H9 (cell line): ENCODE data around the gene SP110. TPM values are rescaled to one million over a fixed set of nuclear protein-coding genes. Genes with fewer than 3 reads are reported as not detected.

Source experiments
- DNase-seq: peaks from one replicate; pipeline ENCODE4 v3.0.0-alpha.2; 2017
- H2AFZ ChIP-seq: one replicate; pipeline ENCODE4 v1.6.1; 2013; ENCODE audit warnings: mild to moderate bottlenecking, low read length, control low read depth, moderate library complexity
- H2AK5ac ChIP-seq: 2 replicates; pipeline ENCODE4 v1.6.1; 2013; ENCODE audit warnings: low read length, control low read depth, mixed read lengths; ENCODE audit not compliant: insufficient read length
- H2BK120ac ChIP-seq: one replicate; pipeline ENCODE4 v1.6.1; 2013; ENCODE audit warnings: low read depth, mild to moderate bottlenecking, low read length, control low read depth, inconsistent platforms; ENCODE audit not compliant: poor library complexity, severe bottlenecking
- H2BK12ac ChIP-seq: 2 replicates; pipeline ENCODE4 v1.6.1; 2013; ENCODE audit warnings: low read length, control low read depth, mixed read lengths, low read depth; ENCODE audit not compliant: insufficient read length
- H2BK15ac ChIP-seq: 2 replicates; pipeline ENCODE4 v1.6.1; 2013; ENCODE audit warnings: low read depth, low read length, control low read depth
- H2BK20ac ChIP-seq: one replicate; pipeline ENCODE4 v1.6.1; 2013; ENCODE audit warnings: low read depth, mild to moderate bottlenecking, low read length, control low read depth, inconsistent platforms; ENCODE audit not compliant: poor library complexity, severe bottlenecking
- H2BK5ac ChIP-seq: 2 replicates; pipeline ENCODE4 v1.6.1; 2013; ENCODE audit warnings: low read length, control low read depth, mixed read lengths; ENCODE audit not compliant: insufficient read length
- H3K14ac ChIP-seq: 2 replicates; pipeline ENCODE4 v1.6.1; 2013; ENCODE audit warnings: low read length, control low read depth; ENCODE audit not compliant: insufficient read depth
- H3K18ac ChIP-seq: 2 replicates; pipeline ENCODE4 v1.6.1; 2013; ENCODE audit warnings: low read depth, mild to moderate bottlenecking, mixed read lengths, low read length, control low read depth; ENCODE audit not compliant: insufficient read length
- H3K23ac ChIP-seq: 2 replicates; pipeline ENCODE4 v1.6.1; 2013; ENCODE audit warnings: low read length, control low read depth, mixed read lengths, low read depth; ENCODE audit not compliant: insufficient read length
- H3K23me2 ChIP-seq: 2 replicates; pipeline ENCODE4 v1.6.1; 2013; ENCODE audit warnings: low read depth, mild to moderate bottlenecking, mixed read lengths, low read length, control low read depth; ENCODE audit not compliant: insufficient read length, poor library complexity, severe bottlenecking
- H3K27ac ChIP-seq: 2 replicates; pipeline ENCODE4 v1.5.1; 2013; ENCODE audit warnings: low read length, control low read depth, mixed read lengths, low read depth; ENCODE audit not compliant: insufficient read length
- H3K27me3 ChIP-seq: 2 replicates; pipeline ENCODE4 v1.6.1; 2013; ENCODE audit warnings: low read length, control low read depth, inconsistent platforms; ENCODE audit not compliant: insufficient read depth
- H3K4ac ChIP-seq: 2 replicates; pipeline ENCODE4 v1.6.1; 2013; ENCODE audit warnings: low read depth, mild to moderate bottlenecking, control low read depth, inconsistent platforms, low read length, moderate library complexity
- H3K4me1 ChIP-seq: 2 replicates; pipeline ENCODE4 v1.6.1; 2013; ENCODE audit warnings: low read length, control low read depth, inconsistent platforms; ENCODE audit not compliant: insufficient read depth
- H3K4me2 ChIP-seq: 2 replicates; pipeline ENCODE4 v1.6.1; 2013; ENCODE audit warnings: low read length, control low read depth, mixed read lengths; ENCODE audit not compliant: insufficient read length, insufficient read depth
- H3K56ac ChIP-seq: 2 replicates; pipeline ENCODE4 v1.6.1; 2013; ENCODE audit warnings: low read depth, mild to moderate bottlenecking, mixed read lengths, low read length, control low read depth; ENCODE audit not compliant: insufficient read length
- H3K79me1 ChIP-seq: 2 replicates; pipeline ENCODE4 v1.6.1; 2013; ENCODE audit warnings: low read depth, mild to moderate bottlenecking, moderate library complexity, low read length, control low read depth, inconsistent platforms; ENCODE audit not compliant: insufficient read depth, poor library complexity, severe bottlenecking
- H3K79me2 ChIP-seq: 2 replicates; pipeline ENCODE4 v1.6.1; 2013; ENCODE audit warnings: low read length, control low read depth, inconsistent platforms; ENCODE audit not compliant: insufficient read depth
- H3K9ac ChIP-seq: 2 replicates; pipeline ENCODE4 v1.6.1; 2013; ENCODE audit warnings: low read length, control low read depth, mixed read lengths; ENCODE audit not compliant: insufficient read length; ENCODE audit errors: extremely low read depth
- H3K9me3 ChIP-seq: one replicate; pipeline ENCODE4 v1.6.1; 2013; ENCODE audit warnings: low read depth, low read length, inconsistent platforms; ENCODE audit not compliant: control insufficient read depth
- H3T11ph ChIP-seq: one replicate; pipeline ENCODE4 v1.6.1; 2013; ENCODE audit warnings: mild to moderate bottlenecking, low read length, control low read depth, inconsistent platforms
- H4K20me1 ChIP-seq: one replicate; pipeline ENCODE4 v1.6.1; 2013; ENCODE audit not compliant: control insufficient read depth, insufficient read length, insufficient read depth
- H4K5ac ChIP-seq: 2 replicates; pipeline ENCODE4 v1.6.1; 2013; ENCODE audit warnings: low read depth, mild to moderate bottlenecking, mixed read lengths, low read length, control low read depth; ENCODE audit not compliant: insufficient read length
- H4K8ac ChIP-seq: replicated peaks from 2 replicates; pipeline ENCODE4 v1.6.1; 2013; ENCODE audit warnings: low read length, control low read depth, mixed read lengths, low read depth; ENCODE audit not compliant: insufficient read length
- H4K91ac ChIP-seq: 2 replicates; pipeline ENCODE4 v1.6.1; 2013; ENCODE audit warnings: low read depth, mild to moderate bottlenecking, moderate library complexity, mixed read lengths, low read length, control low read depth; ENCODE audit not compliant: insufficient read length
- H3K27ac Mint-ChIP-seq, 3 experiments: 2 replicates in 2 of 3; 3 replicates in 1 of 3; pipeline ENCODE4 v1.8.0; 2020 to 2021; ENCODE audit warnings: mixed read lengths in 3 of 3, mild to moderate bottlenecking in 1 of 3, moderate library complexity in 1 of 3
- H3K27me3 Mint-ChIP-seq: 2 replicates; pipeline ENCODE4 v1.8.0; 2021; ENCODE audit warnings: low read depth, mild to moderate bottlenecking, moderate library complexity, mixed read lengths
- H3K36me3 Mint-ChIP-seq, 3 experiments: 2 replicates in 2 of 3; 3 replicates in 1 of 3; pipeline ENCODE4 v1.8.0; 2020 to 2021; ENCODE audit warnings: low read depth in 3 of 3, mixed read lengths in 3 of 3; ENCODE audit not compliant: insufficient read depth in 1 of 3
- H3K4me1 Mint-ChIP-seq, 2 experiments: 2 replicates each; pipeline ENCODE4 v1.8.0; 2020; ENCODE audit warnings: mixed read lengths in 2 of 2
- H3K4me3 Mint-ChIP-seq, 2 experiments: 2 replicates in 1 of 2; 3 replicates in 1 of 2; pipeline ENCODE4 v1.8.0; 2020 to 2021; ENCODE audit warnings: mild to moderate bottlenecking in 2 of 2, mixed read lengths in 2 of 2, moderate library complexity in 1 of 2
- H3K9me3 Mint-ChIP-seq, 2 experiments: 2 replicates in 1 of 2; 3 replicates in 1 of 2; pipeline ENCODE4 v1.8.0; 2020; ENCODE audit warnings: mild to moderate bottlenecking in 2 of 2, mixed read lengths in 2 of 2, moderate library complexity in 1 of 2
- WGBS: extraction: QIAGEN DNeasy Blood & Tissue Kit; methylation state at CpG from one replicate; pipeline ENCODE4 v1.1.7; 2013; ENCODE audit warnings: missing lambda C conversion rate, low lambda C conversion rate, mixed read lengths; ENCODE audit not compliant: insufficient read length; ENCODE audit errors: extremely low coverage; 5-methylcytosine and 5-hydroxymethylcytosine counted together
- total RNA-seq: library from RNA; stranded (reverse); gene quantifications from 2 replicates; pipeline ENCODE4 v1.2.1, GENCODE V29; 2021
- TF ChIP-seq, protein P1 (sequence below): fragments of 200-600 bp; sonication (generic); conservative IDR thresholded peaks from 3 replicates; pipeline ENCODE4 v1.8.0; 2021; ENCODE audit warnings: antibody characterized with exemption, mild to moderate bottlenecking

SP110 gene
- total RNA-seq, 1 experiment from 2014 or later = 3.7 TPM

DNA sequence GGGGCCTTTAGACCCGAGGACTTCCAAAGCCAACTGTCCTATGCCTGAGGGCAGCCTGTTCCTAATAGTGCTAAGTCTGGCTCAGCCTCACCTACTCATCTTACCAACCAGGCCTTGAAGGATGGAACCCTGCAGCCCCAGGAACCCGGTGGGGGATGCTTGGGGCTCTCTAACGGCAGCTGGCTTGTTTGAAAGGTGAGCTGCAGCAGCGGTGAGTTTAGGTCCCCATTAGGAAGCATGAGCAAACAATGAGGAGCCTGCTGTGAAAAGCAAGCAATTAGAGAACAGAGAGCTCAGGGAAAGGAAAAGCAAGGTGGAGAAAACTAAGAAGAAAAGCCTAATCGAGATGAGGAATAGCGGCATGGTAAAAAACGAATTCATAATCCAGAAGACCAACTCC lies 39.9 kb downstream of the SP110 start:
- no peak overlapping the region for H3K18ac ChIP-seq
- TF ChIP-seq, protein P1, sequence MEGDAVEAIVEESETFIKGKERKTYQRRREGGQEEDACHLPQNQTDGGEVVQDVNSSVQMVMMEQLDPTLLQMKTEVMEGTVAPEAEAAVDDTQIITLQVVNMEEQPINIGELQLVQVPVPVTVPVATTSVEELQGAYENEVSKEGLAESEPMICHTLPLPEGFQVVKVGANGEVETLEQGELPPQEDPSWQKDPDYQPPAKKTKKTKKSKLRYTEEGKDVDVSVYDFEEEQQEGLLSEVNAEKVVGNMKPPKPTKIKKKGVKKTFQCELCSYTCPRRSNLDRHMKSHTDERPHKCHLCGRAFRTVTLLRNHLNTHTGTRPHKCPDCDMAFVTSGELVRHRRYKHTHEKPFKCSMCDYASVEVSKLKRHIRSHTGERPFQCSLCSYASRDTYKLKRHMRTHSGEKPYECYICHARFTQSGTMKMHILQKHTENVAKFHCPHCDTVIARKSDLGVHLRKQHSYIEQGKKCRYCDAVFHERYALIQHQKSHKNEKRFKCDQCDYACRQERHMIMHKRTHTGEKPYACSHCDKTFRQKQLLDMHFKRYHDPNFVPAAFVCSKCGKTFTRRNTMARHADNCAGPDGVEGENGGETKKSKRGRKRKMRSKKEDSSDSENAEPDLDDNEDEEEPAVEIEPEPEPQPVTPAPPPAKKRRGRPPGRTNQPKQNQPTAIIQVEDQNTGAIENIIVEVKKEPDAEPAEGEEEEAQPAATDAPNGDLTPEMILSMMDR = no peak
- H3K23me2 ChIP-seq = no peaks in the 10 kb centered on the region
- no peaks in the 10 kb centered on the region for H3K79me1 ChIP-seq
- no peaks in the 10 kb centered on the region for H3K9me3 ChIP-seq
- H2AFZ ChIP-seq = no peak overlapping the region
- H4K5ac ChIP-seq = no peak overlapping the region
- no peak overlapping the region for H3T11ph ChIP-seq
- H4K20me1 ChIP-seq = no peaks in the 10 kb centered on the region
- H2BK15ac ChIP-seq = no peak overlapping the region
- H2BK120ac ChIP-seq = no peak overlapping the region
- peaks cover 4% of the 10 kb centered on the region for H3K4me1 ChIP-seq
- no peak overlapping the region for H3K9ac ChIP-seq
- H2BK20ac ChIP-seq = no peak overlapping the region
- DNase-seq = no peak
- H3K36me3 Mint-ChIP-seq = peaks cover 0 to 14% (median 9%) of the 10 kb centered on the region in 3 experiments; a peak in 5 of 7 replicates
- no peak overlapping the region for H2AK5ac ChIP-seq
- H2BK12ac ChIP-seq = no peak overlapping the region
- H3K56ac ChIP-seq = no peak overlapping the region
- no peak overlapping the region for H3K4me2 ChIP-seq
- no peak overlapping the region; a peak in 1 of 7 replicates for H3K27ac Mint-ChIP-seq
- H3K27ac ChIP-seq = no peak overlapping the region
- H3K79me2 ChIP-seq = no peaks in the 10 kb centered on the region
- no CpG with 5 or more reads among the region's 7 CpGs for WGBS
- no peak overlapping the region for H3K14ac ChIP-seq
- peaks cover 12% of the 10 kb centered on the region for H3K27me3 Mint-ChIP-seq
- H3K4ac ChIP-seq = no peak overlapping the region
- no peak overlapping the region for H4K8ac ChIP-seq
- no peak overlapping the region for H4K91ac ChIP-seq
- no peak overlapping the region for H3K4me3 Mint-ChIP-seq
- no peak overlapping the region for H2BK5ac ChIP-seq
- no peak overlapping the region for H3K23ac ChIP-seq
- H3K4me1 Mint-ChIP-seq = peaks cover 20% of the 10 kb centered on the region in 2 experiments
- H3K27me3 ChIP-seq = no peaks in the 10 kb centered on the region
- H3K9me3 Mint-ChIP-seq = peaks cover 3 to 4% of the 10 kb centered on the region in 2 experiments; a peak in 2 of 5 replicates
